ENCODE results near the gene OR6X1. TPM values are rescaled to one million over a fixed set of nuclear protein-coding genes. Genes with fewer than 3 reads are reported as not detected.

Gene OR6X1
- total RNA-seq, 1 donor from 2014 or later = not detected

DNA sequence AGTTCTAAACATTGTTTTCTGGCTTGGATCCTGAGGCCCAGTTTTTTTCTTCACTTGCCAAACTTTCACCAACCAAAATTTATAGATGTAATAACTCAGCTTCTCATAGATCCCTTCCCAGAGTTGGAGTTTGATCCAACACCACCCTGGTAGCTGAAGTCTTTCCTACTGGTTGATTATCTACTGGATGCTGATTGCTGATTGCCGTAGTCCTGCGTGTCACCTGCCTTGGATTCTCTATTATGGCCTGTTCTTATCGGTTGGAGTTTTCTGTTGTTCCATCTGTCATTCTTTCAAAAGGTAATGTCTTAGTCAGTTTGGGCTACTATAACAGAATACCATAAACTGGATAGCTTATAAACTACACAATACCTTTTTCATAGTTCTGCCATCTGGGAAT lies 17.3 kb upstream of the OR6X1 start:
- no peak for DNase-seq
- Mint-ChIP-seq H3K4me3 (ENCODE audit: unreplicated experiment) (no peak overlapping the region), H3K9me3 (ENCODE audit: unreplicated experiment) (no peaks in the 10 kb centered on the region), H3K27me3 (ENCODE audit: unreplicated experiment) (no peaks in the 10 kb centered on the region), H3K27ac (ENCODE audit: unreplicated experiment) (no peak overlapping the region), H3K4me1 (ENCODE audit: low read depth, unreplicated experiment) (peaks cover 3% of the 10 kb centered on the region), H3K36me3 (ENCODE audit: unreplicated experiment) (peaks cover 6% of the 10 kb centered on the region)
- TF ChIP-seq, protein P1, sequence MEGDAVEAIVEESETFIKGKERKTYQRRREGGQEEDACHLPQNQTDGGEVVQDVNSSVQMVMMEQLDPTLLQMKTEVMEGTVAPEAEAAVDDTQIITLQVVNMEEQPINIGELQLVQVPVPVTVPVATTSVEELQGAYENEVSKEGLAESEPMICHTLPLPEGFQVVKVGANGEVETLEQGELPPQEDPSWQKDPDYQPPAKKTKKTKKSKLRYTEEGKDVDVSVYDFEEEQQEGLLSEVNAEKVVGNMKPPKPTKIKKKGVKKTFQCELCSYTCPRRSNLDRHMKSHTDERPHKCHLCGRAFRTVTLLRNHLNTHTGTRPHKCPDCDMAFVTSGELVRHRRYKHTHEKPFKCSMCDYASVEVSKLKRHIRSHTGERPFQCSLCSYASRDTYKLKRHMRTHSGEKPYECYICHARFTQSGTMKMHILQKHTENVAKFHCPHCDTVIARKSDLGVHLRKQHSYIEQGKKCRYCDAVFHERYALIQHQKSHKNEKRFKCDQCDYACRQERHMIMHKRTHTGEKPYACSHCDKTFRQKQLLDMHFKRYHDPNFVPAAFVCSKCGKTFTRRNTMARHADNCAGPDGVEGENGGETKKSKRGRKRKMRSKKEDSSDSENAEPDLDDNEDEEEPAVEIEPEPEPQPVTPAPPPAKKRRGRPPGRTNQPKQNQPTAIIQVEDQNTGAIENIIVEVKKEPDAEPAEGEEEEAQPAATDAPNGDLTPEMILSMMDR (IDR thresholded peaks at IDR 0.05; ENCODE audit: partially characterized antibody, unreplicated experiment) = no peak

DNA sequence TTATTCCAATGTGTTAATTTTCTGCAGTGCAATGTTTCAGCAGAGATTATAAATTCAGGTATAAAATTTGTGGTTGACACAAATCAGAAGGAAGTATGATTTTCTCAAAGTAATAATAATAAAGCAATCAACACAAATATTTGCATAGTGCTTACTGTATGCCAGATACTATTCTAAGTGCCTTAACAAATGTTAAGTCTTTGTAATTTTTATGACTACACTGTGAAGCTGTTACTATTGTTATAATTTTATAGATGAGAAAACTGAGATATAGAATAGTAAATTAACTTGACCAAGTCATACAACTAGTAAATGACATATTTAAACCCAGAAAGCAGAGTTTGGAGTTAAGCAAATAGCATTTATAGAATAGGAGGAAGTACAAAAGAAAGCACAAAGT lies 16.4 kb upstream of the OR6X1 start:
- Mint-ChIP-seq H3K9me3 (ENCODE audit: unreplicated experiment) (no peaks in the 10 kb centered on the region), H3K27me3 (ENCODE audit: unreplicated experiment) (no peaks in the 10 kb centered on the region), H3K27ac (ENCODE audit: unreplicated experiment) (no peak overlapping the region), H3K4me3 (ENCODE audit: unreplicated experiment) (no peak overlapping the region), H3K36me3 (ENCODE audit: unreplicated experiment) (peaks cover 6% of the 10 kb centered on the region), H3K4me1 (ENCODE audit: low read depth, unreplicated experiment) (peaks cover under 1% of the 10 kb centered on the region)
- TF ChIP-seq, protein P1 (IDR thresholded peaks at IDR 0.05; ENCODE audit: partially characterized antibody, unreplicated experiment) = no peak
- no peak for DNase-seq

DNA sequence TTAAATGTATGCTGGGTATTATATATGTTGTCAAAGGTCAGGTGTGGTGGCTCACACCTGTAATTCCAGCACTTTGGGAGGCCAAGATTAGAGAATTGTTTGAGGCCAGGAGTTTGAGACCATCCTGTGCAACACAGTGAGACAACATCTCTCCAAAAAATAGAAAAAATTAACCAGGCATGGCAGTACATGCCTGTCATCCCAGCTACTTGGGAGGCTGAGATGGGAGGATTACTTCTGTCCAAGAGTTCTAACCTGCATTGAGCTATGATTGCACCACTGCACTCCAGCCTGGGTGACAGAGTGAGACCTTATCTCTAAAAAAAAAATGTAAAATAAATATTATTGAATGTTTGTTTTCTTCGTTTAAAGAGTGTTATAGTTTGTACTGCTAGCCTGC lies 11.3 kb upstream of the OR6X1 start:
- H3K27me3 Mint-ChIP-seq (ENCODE audit: unreplicated experiment) = peaks cover 4% of the 10 kb centered on the region
- no peaks in the 10 kb centered on the region for H3K4me1 Mint-ChIP-seq (ENCODE audit: low read depth, unreplicated experiment)
- peaks cover 16% of the 10 kb centered on the region for H3K36me3 Mint-ChIP-seq (ENCODE audit: unreplicated experiment)
- no peak for DNase-seq
- H3K4me3 Mint-ChIP-seq (ENCODE audit: unreplicated experiment) = no peak overlapping the region
- TF ChIP-seq, protein P1 (IDR thresholded peaks at IDR 0.05; ENCODE audit: partially characterized antibody, unreplicated experiment) = no peak
- peaks cover 2% of the 10 kb centered on the region for H3K9me3 Mint-ChIP-seq (ENCODE audit: unreplicated experiment)
- no peak overlapping the region for H3K27ac Mint-ChIP-seq (ENCODE audit: unreplicated experiment)

DNA sequence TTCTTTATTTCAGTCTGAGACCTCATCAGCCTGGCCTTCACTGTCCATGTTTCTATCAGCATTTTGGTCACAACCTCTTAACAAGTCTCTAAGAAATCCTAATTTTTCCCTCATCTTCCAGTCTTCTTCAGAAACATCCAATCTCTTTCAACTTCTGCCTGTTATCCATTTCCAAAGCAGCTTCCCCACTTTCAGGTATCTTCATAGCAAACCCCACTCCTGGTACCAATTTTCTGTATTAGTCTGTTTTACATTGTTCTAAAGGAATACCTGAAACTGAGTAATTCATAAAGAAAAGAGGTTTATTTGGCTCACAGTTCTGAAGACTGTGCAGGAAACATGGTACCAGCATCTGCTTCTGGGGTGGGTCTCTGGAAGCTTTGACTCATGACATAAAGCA lies 8.1 kb upstream of the OR6X1 start:
- Mint-ChIP-seq H3K36me3 (ENCODE audit: unreplicated experiment) (peaks cover 10% of the 10 kb centered on the region), H3K4me3 (ENCODE audit: unreplicated experiment) (no peak overlapping the region), H3K9me3 (ENCODE audit: unreplicated experiment) (peaks cover 2% of the 10 kb centered on the region), H3K27ac (ENCODE audit: unreplicated experiment) (no peak overlapping the region), H3K27me3 (ENCODE audit: unreplicated experiment) (peaks cover 4% of the 10 kb centered on the region), H3K4me1 (ENCODE audit: low read depth, unreplicated experiment) (no peaks in the 10 kb centered on the region)
- DNase-seq = no peak
- TF ChIP-seq, protein P1 (IDR thresholded peaks at IDR 0.05; ENCODE audit: partially characterized antibody, unreplicated experiment) = no peak

DNA sequence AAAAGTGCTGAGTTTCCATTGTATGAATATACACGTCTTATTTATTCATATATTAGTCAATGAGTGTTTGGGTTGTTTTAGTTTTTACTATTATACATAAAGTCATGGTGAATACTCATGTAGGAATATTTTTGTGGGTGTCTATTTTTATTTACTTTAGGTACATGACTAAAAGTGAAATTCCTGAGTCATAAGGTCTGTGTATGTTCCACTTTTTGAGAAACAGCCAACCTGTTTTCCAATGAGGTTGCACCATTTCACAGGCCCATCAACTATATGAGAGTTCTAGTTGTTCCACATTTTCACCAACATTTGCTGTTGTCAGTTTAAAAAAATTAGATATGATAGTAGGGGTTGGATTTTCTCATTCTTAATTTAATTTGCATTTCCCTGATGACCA lies 6.6 kb upstream of the OR6X1 start:
- DNase-seq = no peak
- H3K9me3 Mint-ChIP-seq (ENCODE audit: unreplicated experiment) = peaks cover 2% of the 10 kb centered on the region
- no peaks in the 10 kb centered on the region for H3K4me1 Mint-ChIP-seq (ENCODE audit: low read depth, unreplicated experiment)
- H3K4me3 Mint-ChIP-seq (ENCODE audit: unreplicated experiment) = no peak overlapping the region
- H3K27me3 Mint-ChIP-seq (ENCODE audit: unreplicated experiment) = peaks cover 7% of the 10 kb centered on the region
- peaks cover 10% of the 10 kb centered on the region for H3K36me3 Mint-ChIP-seq (ENCODE audit: unreplicated experiment)
- H3K27ac Mint-ChIP-seq (ENCODE audit: unreplicated experiment) = no peak overlapping the region
- TF ChIP-seq, protein P1 (IDR thresholded peaks at IDR 0.05; ENCODE audit: partially characterized antibody, unreplicated experiment) = no peak

Measured in glutamatergic neuron (in vitro differentiated cells).